ENCODE results near the gene ACACB. TPM values are rescaled to one million over a fixed set of nuclear protein-coding genes. Genes with fewer than 3 reads are reported as not detected.

The ACACB gene
- total and polyA plus RNA-seq, 2 donors (not counting 3 experiments of a cell fraction or from before 2014, with no cell fraction given): 1.3 to 5.7 TPM

DNA sequence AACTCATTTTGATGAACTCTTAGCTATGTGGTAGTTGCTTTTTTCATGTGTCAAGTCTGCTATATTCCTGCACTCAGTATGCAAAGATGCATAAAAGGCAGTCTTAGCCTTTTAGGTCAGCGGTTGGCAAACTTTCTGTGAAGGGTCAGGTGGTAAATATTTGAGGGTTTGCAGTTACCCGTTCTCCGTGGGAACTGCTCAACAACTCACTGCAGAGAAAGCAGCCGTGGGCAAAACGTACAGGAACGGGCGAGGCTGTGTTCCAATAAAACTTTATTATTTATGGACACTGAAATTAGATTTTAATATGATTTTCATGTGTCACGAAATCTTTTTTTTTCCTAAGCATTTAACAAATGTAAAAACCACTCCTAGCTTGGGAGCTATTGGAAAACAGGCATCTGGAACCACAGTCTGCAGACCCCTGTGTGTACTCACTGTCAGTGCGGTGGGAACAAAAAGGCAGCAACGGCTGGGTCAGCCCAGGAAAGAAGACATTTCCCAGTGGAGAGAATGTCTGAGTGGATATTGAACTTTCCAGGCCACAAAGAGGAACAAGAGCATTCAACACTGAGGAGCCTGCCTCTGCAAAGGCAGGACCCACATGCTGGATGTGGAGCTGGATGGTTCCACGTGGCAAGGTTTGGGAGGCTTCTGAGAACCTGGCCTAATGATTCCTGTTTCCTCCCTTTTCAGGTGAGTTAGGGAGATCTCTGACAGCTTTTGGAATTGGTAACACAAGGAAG is 3.5 kb upstream of the ACACB start:
- Histone ChIP-seq H4K20me1 (replicated peaks; ENCODE audit: control insufficient read depth, extremely low read depth, insufficient read depth, low read length) (no peaks in the 10 kb centered on the region), H3K4me1 (ENCODE audit: control insufficient read depth, extremely low read depth, insufficient read depth, low read length) (peaks cover 12% of the 10 kb centered on the region), H3K27ac (ENCODE audit: insufficient read depth, low read depth, low read length) (no peak overlapping the region), H3K36me3 (ENCODE audit: control insufficient read depth in 2 of 2, extremely low read depth in 1 of 2, insufficient read depth in 2 of 2, low read length in 2 of 2) (peaks cover 0 to 2% of the 10 kb centered on the region in 2 experiments), H3K79me2 (ENCODE audit: control insufficient read depth, insufficient read depth, low read length) (no peaks in the 10 kb centered on the region), H3K4me2 (ENCODE audit: insufficient read depth, low read length) (no peak overlapping the region), H3K9me3 (replicated peaks; ENCODE audit: control insufficient read depth, insufficient read depth, low read length) (no peaks in the 10 kb centered on the region), H3K9me1 (replicated peaks; ENCODE audit: control insufficient read depth, extremely low read depth, insufficient read depth, low read length) (no peaks in the 10 kb centered on the region), H3K9ac (replicated peaks; ENCODE audit: extremely low read depth, insufficient read depth, low read length) (no peak overlapping the region), H3K27me3 (ENCODE audit: control insufficient read depth in 2 of 2, insufficient read depth in 2 of 2, low read length in 2 of 2) (no peaks in the 10 kb centered on the region), H3K4me3 (replicated peaks in 1 of 3; ENCODE audit: insufficient read depth in 1 of 3, low read depth in 1 of 3, low read length in 3 of 3) (no peak overlapping the region), H2AFZ (ENCODE audit: low read depth, low read length) (no peak overlapping the region)
- TF ChIP-seq POLR2AphosphoS5 (IDR thresholded peaks at IDR 0.05; ENCODE audit: insufficient read depth, low read depth, low read length) (no peak), POLR2A (IDR thresholded peaks at IDR 0.05; ENCODE audit: low read depth, low read length) (no peak), EZH2 (IDR thresholded peaks at IDR 0.05; ENCODE audit: borderline replicate concordance, low read depth, low read length, severe bottlenecking) (no peak), MYC (IDR thresholded peaks at IDR 0.05; ENCODE audit: low read depth, low read length) (no peak), JUN (IDR thresholded peaks at IDR 0.05; ENCODE audit: borderline replicate concordance, insufficient read depth, insufficient read length, low read depth) (no peak), GATA2 (IDR thresholded peaks at IDR 0.05; ENCODE audit: insufficient read depth, insufficient read length, low read depth, low read length) (no peak), FOS (IDR thresholded peaks at IDR 0.05; ENCODE audit: borderline replicate concordance, insufficient read depth, low read length) (no peak)
- TF ChIP-seq, protein P1, sequence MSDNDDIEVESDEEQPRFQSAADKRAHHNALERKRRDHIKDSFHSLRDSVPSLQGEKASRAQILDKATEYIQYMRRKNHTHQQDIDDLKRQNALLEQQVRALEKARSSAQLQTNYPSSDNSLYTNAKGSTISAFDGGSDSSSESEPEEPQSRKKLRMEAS (IDR thresholded peaks at IDR 0.05; ENCODE audit: insufficient read depth, insufficient read length): no peak
- TF ChIP-seq, protein P2, sequence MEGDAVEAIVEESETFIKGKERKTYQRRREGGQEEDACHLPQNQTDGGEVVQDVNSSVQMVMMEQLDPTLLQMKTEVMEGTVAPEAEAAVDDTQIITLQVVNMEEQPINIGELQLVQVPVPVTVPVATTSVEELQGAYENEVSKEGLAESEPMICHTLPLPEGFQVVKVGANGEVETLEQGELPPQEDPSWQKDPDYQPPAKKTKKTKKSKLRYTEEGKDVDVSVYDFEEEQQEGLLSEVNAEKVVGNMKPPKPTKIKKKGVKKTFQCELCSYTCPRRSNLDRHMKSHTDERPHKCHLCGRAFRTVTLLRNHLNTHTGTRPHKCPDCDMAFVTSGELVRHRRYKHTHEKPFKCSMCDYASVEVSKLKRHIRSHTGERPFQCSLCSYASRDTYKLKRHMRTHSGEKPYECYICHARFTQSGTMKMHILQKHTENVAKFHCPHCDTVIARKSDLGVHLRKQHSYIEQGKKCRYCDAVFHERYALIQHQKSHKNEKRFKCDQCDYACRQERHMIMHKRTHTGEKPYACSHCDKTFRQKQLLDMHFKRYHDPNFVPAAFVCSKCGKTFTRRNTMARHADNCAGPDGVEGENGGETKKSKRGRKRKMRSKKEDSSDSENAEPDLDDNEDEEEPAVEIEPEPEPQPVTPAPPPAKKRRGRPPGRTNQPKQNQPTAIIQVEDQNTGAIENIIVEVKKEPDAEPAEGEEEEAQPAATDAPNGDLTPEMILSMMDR (IDR thresholded peaks at IDR 0.05; ENCODE audit: extremely low read depth in 1 of 2, insufficient read depth in 1 of 2, low read depth in 1 of 2, low read length in 2 of 2): no peak
- intact Hi-C loops (cut with micrococcal nuclease): loop anchor here (1.0 to 5.0 kb wide), 3 partner anchors 20 to 551 kb away; partner anchors contain the start of genes ALKBH2, ISCU and SART3
- BruUV-seq (replicated peaks): no TSS peak
- POLR2A ChIA-PET: no interaction called here
- DNase-seq (ENCODE audit: low read depth, low spot score) (no peak), FAIRE-seq (no peak)
- dilution Hi-C loops (cut with MboI; ENCODE audit: extremely low pct_ligation_motif_present, low sequenced_read_pairs): no loop called here
- CTCF ChIA-PET: interaction anchor here (0.6 to 2.6 kb wide), 12 partner anchors 10 to 276 kb away, joined by 3 to 91 read pairs (median 6); no protein-coding TSS in a partner anchor

Measured in endothelial cell of umbilical vein (primary cell).